Smooth muscle cell of the brain vasculature (primary cell): ENCODE data around the gene SPPL2B.
"Not testable (repeated sequence)": the region's sequence is repeated elsewhere in the genome, so short reads cannot be mapped to it uniquely, and the experiment has no call there.

Experiments used
- DNase-seq: peaks from one replicate; pipeline ENCODE4 v3.0.0-alpha.2; 2012; ENCODE audit warnings: low read depth, low spot score

The SPPL2B gene, protein sequence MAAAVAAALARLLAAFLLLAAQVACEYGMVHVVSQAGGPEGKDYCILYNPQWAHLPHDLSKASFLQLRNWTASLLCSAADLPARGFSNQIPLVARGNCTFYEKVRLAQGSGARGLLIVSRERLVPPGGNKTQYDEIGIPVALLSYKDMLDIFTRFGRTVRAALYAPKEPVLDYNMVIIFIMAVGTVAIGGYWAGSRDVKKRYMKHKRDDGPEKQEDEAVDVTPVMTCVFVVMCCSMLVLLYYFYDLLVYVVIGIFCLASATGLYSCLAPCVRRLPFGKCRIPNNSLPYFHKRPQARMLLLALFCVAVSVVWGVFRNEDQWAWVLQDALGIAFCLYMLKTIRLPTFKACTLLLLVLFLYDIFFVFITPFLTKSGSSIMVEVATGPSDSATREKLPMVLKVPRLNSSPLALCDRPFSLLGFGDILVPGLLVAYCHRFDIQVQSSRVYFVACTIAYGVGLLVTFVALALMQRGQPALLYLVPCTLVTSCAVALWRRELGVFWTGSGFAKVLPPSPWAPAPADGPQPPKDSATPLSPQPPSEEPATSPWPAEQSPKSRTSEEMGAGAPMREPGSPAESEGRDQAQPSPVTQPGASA

DNA sequence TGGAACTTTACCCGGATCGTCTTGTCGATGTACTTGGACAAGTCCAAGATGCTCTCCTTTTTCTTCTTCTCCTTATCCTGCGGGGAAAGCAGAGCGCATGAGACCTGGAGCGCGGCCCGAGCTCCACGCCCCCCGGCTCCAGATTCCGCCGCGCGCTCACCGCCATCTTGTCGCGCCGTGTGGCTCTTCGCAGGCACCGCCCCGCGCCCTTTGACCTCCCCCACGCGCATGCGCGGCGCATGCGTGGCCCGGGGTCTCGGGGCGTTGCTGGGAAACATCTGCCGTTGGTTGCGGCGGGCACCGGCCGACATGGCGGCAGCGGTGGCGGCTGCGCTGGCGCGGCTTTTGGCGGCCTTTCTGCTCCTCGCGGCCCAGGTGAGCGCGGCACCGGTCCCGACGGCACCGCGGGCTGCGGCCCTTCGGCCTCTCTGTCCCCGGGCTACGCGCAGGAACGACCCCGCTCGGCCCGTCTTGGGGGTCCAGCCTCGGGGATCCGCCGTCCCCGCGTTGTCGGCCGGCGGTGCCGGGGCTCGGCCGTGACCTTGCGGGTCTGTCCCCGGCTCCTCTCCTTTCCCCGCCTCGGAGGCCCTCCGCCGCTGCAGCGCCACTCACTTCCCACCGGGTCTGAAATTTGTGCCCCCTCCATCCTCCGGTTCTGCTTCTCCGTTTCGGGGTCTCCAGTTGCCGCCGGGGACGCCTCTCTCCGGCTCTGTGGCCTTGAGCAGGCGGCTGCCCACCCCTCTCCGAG lies at the start of gene SPPL2B, which contains the start of gene LSM7:
SPPL2B (plus strand) TSS at position 284 of the 748 bp plus-strand sequence; CDS start at position 310, 26 bp downstream.
LSM7 (minus strand) TSS at position 186 of the 748 bp plus-strand sequence; CDS start at position 166, 20 bp downstream.
- peak; percentile 68 for DNase-seq

DNA sequence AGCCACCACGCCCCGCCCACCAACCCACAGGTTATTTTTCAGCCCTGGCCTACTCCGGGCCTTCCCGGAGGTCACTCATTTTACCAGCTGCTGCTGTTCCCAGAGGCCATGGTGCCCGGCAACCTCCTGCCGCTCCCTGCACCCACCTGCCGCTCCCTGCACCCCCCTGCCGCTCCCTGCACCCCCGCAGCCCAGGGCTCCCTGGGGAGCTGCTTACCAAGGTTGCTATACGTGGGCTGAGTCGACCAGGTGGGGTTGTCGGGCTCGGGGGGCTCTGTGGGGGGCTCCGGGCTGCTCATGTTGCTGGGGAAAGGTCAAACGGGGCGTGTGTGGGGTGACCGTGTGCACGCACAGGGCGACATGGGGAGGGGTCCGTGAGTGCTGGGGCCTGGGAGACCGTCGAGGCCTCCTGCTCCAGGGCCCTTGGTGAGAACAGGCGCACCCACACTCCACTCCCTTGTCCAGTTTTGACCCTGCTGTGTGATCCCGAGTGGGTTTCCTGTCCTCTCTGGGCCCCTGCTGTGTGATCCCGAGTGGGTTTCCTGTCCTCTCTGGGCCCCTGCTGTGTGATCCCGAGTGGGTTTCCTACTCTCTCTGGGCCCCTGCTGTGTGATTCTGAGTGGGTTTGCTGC lies 47.7 kb upstream of the SPPL2B start:
- DNase-seq = no peak

DNA sequence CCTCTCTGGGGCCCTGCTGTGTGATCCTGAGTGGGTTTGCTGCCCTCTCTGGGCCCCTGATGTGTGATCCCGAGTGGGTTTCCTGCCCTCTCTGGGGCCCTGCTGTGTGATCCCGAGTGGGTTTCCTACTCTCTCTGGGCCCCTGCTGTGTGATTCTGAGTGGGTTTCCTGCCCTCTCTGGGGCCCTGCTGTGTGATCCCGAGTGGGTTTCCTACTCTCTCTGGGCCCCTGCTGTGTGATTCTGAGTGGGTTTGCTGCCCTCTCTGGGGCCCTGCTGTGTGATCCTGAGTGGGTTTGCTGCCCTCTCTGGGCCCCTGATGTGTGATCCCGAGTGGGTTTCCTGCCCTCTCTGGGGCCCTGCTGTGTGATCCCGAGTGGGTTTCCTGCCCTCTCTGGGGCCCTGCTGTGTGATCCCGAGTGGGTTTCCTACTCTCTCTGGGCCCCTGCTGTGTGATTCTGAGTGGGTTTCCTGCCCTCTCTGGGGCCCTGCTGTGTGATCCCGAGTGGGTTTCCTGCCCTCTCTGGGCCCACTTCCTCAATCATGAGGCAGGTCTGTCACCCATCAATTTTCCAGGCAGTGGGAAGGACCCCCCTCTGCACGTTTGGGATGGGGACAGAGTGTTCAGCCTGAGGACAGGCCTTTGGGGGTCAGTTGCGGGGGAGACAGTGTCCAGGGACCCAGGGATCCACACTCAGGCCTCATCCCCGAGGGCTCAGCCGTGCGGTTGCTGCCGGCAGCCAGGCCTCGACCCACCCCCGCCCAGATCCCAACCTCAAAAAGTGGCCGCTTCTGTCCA lies 47.0 kb upstream of the SPPL2B start:
- DNase-seq = not testable (repeated sequence)

DNA sequence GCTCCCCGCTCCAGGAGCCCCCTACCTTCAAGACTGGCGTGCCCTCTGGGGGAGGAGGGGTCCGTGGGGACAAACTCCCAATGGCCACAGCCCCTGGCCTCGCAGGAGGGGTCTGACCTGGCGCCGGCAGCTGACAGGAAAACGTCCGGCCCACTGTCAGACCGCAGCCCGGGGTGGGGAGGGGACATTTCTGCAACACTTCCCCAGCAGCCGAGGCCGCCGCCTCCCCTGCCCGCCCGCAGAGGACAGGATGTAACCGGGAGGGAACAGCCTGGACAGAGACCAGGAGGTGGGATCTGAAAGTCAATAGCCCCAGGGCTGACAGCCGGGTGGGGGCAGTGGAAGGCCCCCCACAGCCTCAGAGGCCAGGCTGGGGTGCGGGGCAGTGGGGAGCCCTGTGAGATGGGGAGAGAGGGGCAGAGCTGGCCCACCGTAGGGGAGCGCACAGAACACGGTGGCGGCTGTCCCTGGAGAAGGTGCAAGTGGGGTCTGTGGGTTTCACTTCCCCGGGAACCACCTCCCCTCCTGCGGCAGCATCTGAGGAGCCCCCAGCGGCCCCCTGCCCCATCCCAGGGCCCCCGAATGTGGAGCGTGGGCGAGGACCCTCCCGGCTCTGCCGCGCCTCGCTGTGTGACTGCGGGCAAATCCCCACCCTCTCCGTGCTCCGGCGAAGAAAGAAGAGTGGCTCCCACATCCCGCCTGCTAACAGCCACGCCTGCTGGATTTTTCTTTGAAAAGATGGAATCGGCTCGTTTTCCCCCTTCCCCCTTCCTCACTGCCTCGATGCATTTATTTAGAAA lies 46.2 kb upstream of the SPPL2B start, which contains the start of gene PEAK3:
PEAK3 (minus strand) TSS at position 114 of the 800 bp plus-strand sequence. CDS start 1,244 bp downstream, outside the sequence.
- no peak for DNase-seq

- no peak for DNase-seq
Observed at GRCh38 chr19:2282862-2283237, 45.6 kb upstream of the SPPL2B start.

DNA sequence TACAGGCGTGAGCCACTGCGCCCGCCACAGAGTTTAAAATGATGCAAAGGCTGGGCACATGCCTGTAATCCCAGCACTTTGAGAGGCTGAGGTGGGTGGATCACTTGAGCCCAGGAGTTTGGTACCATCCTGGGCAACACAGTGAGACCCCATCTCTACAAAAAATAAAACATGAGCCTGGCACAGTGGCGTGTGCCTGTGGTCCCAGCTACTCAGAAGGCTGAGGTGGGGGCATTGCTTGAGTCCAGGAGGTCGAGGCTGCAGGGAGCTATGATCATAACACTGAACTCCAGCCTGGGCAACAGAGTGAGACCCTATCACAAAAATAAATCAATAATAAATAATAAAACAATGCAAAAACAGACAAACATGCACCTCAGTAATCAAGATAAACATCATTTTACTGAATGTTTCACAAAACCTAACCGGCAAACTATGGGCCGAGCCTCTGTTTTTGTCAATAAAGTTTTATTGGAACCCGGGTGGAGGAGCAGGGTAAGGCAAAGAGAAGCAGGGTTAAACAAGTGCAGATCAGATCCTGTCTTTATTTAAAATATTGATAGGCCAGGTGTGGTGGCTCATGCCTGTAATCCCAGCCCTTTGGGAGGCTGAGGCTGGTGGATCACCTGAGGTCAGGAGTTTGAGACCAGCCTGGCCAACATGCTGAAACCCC lies 44.5 kb upstream of the SPPL2B start:
- no peak for DNase-seq

- no peak for DNase-seq
Observed at GRCh38 chr19:2286402-2287140, 41.9 kb upstream of the SPPL2B start.

DNA sequence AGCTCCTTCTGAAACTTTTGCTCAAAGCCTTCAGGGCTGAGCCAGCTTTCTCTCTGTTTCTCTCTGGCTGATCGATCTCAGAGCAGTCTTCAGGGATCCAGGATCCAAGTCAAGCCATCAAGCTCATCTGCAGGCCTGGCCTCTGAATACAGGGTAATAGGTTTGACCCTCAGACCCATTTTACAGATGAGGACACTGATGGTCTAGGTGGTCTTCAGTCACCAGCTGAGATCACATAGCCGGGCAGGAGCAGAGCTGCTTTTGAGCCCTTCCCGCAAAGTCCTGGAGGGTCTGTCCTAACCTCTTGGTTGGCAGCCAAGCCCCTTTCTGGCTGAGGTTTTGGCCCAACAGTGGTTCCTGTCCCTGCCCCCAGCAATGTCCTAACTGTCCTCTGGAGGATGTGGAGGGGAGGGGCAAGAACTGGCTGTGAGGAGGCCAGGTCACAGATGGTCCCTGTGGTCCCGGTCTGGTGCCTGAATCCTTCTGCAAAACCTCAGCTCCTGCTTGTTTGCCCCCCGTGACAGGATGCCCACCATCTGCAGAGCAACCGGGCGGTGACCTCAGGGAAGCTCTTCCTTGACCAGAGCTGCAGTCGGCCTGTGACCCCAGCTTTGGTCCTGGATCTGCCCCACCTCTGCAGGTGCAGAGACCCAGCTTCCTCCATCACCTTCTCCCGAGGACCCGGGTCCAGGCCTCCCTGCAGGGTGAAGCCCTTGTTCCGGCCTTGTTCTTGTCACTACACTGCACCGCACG lies 40.7 kb upstream of the SPPL2B start:
- DNase-seq = no peak

DNA sequence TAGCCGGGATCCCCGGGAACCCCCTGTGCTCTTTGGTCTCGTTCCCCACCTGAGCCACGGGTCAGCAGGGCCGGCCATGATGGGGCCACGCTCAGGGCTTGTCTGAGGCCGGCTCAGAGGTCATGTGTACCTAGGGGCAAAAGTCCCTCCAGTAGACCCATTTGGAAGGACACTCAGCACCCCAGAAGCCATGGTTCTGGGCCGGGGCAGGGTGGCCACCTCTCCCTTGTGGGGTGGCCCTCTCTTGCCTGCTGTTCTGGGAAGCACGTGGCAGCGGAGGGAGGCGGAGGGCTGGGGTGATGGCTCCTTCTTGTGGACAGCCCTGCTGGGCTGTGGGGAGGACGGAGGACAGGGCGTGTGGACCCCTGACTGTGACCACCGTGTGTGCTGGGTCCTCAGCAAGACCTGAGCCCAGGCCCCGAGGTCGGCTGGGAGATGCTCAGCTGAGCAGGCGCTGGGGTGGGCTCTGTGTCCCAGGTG lies 40.1 kb upstream of the SPPL2B start:
- DNase-seq = no peak

GRCh38 chr19:2288818-2289713 lies 39.4 kb upstream of the SPPL2B start:
- DNase-seq = no peak

DNA sequence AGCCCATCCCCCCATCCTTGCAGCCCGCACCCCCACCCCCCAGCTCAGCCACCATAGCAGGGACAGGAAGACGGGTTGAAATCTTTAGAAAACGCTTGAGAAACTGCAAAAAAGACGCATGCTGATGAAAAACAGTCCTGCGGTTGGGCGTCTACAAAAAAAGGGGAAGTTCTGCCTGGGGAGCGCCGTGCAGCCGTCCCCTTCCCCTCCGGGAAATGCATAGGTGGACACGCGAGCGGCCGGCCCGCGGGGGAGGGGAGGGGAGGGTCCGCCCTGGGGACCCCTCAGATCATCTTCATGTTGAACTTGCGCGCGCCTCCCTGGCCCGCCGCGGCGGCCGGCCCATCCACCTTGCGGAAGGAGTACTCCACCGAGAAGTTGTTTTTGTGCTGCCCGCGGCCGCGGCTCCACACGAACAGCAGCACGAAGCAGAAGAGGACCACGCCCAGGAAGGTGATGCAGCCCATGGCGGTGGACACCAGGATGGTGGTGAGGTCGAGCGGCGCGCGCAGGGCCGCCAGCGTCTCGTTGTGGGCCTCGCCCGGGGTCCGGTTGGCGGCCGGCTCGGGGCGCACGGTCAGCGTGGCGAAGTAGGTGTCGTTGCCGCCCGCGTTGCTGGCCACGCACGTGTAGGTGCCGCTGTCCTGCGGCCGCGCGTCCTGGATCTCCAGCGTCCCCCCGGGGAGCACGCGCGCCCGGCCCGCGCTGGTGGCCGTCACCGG lies 38.6 kb upstream of the SPPL2B start:
- no peak for DNase-seq

- DNase-seq = no peak
Observed at GRCh38 chr19:2290441-2291184, 37.9 kb upstream of the SPPL2B start.

- DNase-seq = no peak
Observed at GRCh38 chr19:2291185-2291751, 37.2 kb upstream of the SPPL2B start.

DNA sequence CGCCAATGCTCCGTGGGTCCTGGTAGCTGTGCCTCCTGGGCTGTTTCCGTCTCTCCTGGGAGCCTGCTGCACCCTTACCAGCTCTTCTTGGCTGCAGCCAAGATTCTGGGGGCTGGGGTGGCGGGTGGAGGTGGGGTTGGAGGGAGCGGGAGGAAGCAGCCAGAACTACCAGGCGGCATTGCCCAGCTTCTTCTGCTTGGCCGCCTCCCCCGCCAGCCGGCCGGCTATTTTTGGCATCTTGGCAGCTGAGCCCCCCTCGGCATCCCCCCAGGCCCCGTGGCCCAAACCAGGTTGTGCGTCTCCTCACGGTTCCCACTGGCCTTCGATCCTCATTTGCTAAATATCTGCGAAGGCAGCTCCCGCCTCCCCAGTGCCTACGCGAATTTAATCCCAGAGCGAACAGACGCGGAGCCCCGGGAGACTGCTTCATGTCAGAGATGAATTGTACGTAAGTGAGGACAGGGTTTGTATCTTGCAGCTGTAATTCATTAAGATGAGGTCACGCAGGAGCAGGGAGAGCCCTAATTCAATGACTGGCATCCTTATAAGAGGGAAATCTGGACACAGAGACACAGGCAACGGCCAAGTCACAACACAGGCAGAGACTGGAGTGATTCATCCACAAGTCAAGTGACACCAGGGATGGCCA lies 33.7 kb upstream of the SPPL2B start:
- no peak for DNase-seq

GRCh38 chr19:2296141-2296540 lies 32.3 kb upstream of the SPPL2B start:
- DNase-seq = no peak
